Suprapubic skin (tissue), 3 donors: Measurements from ENCODE around the gene CIAO1.

Experiments used
- CTCF ChIP-seq, 2 donors: fragments of 200-600 bp in 1 of 2; fragments of 450-650 bp in 1 of 2; sonication (generic) in 1 of 2; IDR thresholded peaks; one replicate each; pipeline ENCODE4 v1.5.1; 2016 to 2019; ENCODE audit warnings: antibody characterized with exemption in 2 of 2, mild to moderate bottlenecking in 1 of 2, moderate library complexity in 1 of 2
- POLR2A ChIP-seq, 2 donors: fragments of 450-650 bp; IDR thresholded peaks; one replicate each; pipeline ENCODE4 v1.6.1; 2017; ENCODE audit warnings: antibody characterized with exemption in 2 of 2, mild to moderate bottlenecking in 2 of 2, moderate library complexity in 2 of 2

DNA sequence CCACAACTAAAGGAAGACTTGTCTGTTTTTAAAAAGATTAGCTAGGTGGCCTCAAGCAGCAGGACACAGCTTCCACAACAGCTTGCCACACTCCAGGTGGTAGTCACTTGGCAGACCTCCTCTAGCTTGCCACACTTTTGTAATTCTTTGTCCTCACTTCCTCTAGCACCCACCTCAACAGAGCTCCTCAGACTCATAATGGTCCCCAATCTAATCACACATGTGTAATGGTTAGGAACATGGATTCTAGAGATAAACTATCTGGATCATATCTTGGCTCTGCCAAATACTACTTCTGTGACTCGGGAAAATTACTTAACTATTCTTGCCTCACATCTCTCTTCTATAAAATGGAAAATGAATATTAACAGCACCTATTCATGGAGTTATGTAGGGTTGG lies 35.8 kb downstream of the CIAO1 start:
- TF ChIP-seq POLR2A (IDR thresholded peaks at IDR 0.05) (no peak), CTCF (IDR thresholded peaks at IDR 0.05) (no peak)
